HEK293 (cell line): ENCODE data around the gene ASCC3.

Experiments
- KLF16 ChIP-seq: fragments of 450-650 bp; formaldehyde crosslinking; IDR thresholded peaks from 2 replicates; pipeline ENCODE4 v1.5.1; 2017; ENCODE audit warnings: missing biosample characterization, missing genetic modification characterization
- MZF1 ChIP-seq: fragments of 450-650 bp; formaldehyde crosslinking; IDR thresholded peaks from 2 replicates; pipeline ENCODE4 v1.5.1; 2017; ENCODE audit warnings: missing biosample characterization, missing genetic modification characterization, borderline replicate concordance
- SP7 ChIP-seq: fragments of 450-650 bp; formaldehyde crosslinking; IDR thresholded peaks from 2 replicates; pipeline ENCODE4 v1.5.1; 2016; ENCODE audit warnings: missing biosample characterization, missing genetic modification characterization
- ZBTB1 ChIP-seq: fragments of 450-650 bp; formaldehyde crosslinking; IDR thresholded peaks from 2 replicates; pipeline ENCODE4 v1.5.1; 2016; ENCODE audit warnings: missing biosample characterization, missing genetic modification characterization
- ZNF121 ChIP-seq: fragments of 450-650 bp; formaldehyde crosslinking; IDR thresholded peaks from 2 replicates; pipeline ENCODE4 v1.5.1; 2016; ENCODE audit warnings: missing biosample characterization, missing genetic modification characterization
- ZNF132 ChIP-seq: fragments of 450-650 bp; formaldehyde crosslinking; IDR thresholded peaks from 2 replicates; pipeline ENCODE4 v1.5.1; 2017; ENCODE audit warnings: missing biosample characterization, missing genetic modification characterization, borderline replicate concordance
- ZNF223 ChIP-seq: fragments of 450-650 bp; formaldehyde crosslinking; IDR thresholded peaks from 2 replicates; pipeline ENCODE4 v1.5.1; 2016; ENCODE audit warnings: missing biosample characterization, missing genetic modification characterization
- ZNF423 ChIP-seq: fragments of 450-650 bp; formaldehyde crosslinking; IDR thresholded peaks from 2 replicates; pipeline ENCODE4 v1.5.1; 2016; ENCODE audit warnings: missing biosample characterization, missing genetic modification characterization
- TF ChIP-seq, protein P1 (sequence below): fragments of 450-650 bp; formaldehyde crosslinking; IDR thresholded peaks from 2 replicates; pipeline ENCODE4 v1.5.1; 2016; ENCODE audit warnings: missing biosample characterization, missing genetic modification characterization
- TF ChIP-seq, protein P2 (sequence below): fragments of 450-650 bp; formaldehyde crosslinking; IDR thresholded peaks from 2 replicates; pipeline ENCODE4 v1.5.1; 2016; ENCODE audit warnings: missing biosample characterization, missing genetic modification characterization

DNA sequence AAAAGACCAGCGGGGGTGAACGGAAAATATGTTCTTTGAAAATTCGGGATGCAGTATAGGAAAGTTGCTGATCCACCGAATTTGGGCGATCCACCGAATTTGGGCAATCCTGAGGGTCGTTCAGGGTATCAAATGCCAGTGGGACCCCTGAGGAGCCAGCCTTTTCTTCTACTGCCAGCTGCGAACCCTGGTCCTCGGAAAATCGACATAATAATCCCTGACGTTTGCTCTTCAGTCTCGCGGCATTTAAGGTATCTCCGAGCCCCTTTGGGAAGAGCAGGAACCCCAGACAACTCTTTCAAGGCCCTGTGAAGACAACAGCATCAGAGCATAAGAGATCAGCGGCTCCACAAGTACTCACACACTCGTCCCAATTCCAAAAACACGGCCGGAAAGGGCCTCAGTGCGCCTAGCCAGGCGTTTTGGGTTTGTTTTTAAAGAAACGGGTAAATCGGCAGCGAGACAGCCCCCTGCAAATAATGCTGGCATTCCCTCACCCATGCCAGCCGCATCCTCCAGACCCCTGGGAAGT is 417.4 kb downstream of the ASCC3 start:
- TF ChIP-seq, protein P1, sequence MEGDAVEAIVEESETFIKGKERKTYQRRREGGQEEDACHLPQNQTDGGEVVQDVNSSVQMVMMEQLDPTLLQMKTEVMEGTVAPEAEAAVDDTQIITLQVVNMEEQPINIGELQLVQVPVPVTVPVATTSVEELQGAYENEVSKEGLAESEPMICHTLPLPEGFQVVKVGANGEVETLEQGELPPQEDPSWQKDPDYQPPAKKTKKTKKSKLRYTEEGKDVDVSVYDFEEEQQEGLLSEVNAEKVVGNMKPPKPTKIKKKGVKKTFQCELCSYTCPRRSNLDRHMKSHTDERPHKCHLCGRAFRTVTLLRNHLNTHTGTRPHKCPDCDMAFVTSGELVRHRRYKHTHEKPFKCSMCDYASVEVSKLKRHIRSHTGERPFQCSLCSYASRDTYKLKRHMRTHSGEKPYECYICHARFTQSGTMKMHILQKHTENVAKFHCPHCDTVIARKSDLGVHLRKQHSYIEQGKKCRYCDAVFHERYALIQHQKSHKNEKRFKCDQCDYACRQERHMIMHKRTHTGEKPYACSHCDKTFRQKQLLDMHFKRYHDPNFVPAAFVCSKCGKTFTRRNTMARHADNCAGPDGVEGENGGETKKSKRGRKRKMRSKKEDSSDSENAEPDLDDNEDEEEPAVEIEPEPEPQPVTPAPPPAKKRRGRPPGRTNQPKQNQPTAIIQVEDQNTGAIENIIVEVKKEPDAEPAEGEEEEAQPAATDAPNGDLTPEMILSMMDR (tag by site-specific recombination) = no peak
- TF ChIP-seq SP7 (tag by site-specific recombination) = no peak
- no peak for TF ChIP-seq ZNF223 (tag by site-specific recombination)
- TF ChIP-seq ZBTB1 (tag by site-specific recombination) = no peak
- no peak for TF ChIP-seq ZNF132 (tag by site-specific recombination)
- TF ChIP-seq ZNF423 (tag by site-specific recombination) = no peak
- TF ChIP-seq KLF16 (tag by site-specific recombination) = no peak
- no peak for TF ChIP-seq MZF1
- TF ChIP-seq ZNF121 (tag by site-specific recombination) = no peak
- TF ChIP-seq, protein P2, sequence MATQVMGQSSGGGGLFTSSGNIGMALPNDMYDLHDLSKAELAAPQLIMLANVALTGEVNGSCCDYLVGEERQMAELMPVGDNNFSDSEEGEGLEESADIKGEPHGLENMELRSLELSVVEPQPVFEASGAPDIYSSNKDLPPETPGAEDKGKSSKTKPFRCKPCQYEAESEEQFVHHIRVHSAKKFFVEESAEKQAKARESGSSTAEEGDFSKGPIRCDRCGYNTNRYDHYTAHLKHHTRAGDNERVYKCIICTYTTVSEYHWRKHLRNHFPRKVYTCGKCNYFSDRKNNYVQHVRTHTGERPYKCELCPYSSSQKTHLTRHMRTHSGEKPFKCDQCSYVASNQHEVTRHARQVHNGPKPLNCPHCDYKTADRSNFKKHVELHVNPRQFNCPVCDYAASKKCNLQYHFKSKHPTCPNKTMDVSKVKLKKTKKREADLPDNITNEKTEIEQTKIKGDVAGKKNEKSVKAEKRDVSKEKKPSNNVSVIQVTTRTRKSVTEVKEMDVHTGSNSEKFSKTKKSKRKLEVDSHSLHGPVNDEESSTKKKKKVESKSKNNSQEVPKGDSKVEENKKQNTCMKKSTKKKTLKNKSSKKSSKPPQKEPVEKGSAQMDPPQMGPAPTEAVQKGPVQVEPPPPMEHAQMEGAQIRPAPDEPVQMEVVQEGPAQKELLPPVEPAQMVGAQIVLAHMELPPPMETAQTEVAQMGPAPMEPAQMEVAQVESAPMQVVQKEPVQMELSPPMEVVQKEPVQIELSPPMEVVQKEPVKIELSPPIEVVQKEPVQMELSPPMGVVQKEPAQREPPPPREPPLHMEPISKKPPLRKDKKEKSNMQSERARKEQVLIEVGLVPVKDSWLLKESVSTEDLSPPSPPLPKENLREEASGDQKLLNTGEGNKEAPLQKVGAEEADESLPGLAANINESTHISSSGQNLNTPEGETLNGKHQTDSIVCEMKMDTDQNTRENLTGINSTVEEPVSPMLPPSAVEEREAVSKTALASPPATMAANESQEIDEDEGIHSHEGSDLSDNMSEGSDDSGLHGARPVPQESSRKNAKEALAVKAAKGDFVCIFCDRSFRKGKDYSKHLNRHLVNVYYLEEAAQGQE = no peak
